GM18498 (cell line): ENCODE results near the gene ZDHHC12.

Experiments
- ATAC-seq: cut with Tn5 transposase; IDR thresholded peaks from one replicate; pipeline ENCODE4 v1.9.1; 2021; ENCODE audit warnings: mild to moderate bottlenecking, moderate library complexity; ENCODE audit not compliant: unreplicated experiment

Gene ZDHHC12, protein sequence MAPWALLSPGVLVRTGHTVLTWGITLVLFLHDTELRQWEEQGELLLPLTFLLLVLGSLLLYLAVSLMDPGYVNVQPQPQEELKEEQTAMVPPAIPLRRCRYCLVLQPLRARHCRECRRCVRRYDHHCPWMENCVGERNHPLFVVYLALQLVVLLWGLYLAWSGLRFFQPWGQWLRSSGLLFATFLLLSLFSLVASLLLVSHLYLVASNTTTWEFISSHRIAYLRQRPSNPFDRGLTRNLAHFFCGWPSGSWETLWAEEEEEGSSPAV

DNA sequence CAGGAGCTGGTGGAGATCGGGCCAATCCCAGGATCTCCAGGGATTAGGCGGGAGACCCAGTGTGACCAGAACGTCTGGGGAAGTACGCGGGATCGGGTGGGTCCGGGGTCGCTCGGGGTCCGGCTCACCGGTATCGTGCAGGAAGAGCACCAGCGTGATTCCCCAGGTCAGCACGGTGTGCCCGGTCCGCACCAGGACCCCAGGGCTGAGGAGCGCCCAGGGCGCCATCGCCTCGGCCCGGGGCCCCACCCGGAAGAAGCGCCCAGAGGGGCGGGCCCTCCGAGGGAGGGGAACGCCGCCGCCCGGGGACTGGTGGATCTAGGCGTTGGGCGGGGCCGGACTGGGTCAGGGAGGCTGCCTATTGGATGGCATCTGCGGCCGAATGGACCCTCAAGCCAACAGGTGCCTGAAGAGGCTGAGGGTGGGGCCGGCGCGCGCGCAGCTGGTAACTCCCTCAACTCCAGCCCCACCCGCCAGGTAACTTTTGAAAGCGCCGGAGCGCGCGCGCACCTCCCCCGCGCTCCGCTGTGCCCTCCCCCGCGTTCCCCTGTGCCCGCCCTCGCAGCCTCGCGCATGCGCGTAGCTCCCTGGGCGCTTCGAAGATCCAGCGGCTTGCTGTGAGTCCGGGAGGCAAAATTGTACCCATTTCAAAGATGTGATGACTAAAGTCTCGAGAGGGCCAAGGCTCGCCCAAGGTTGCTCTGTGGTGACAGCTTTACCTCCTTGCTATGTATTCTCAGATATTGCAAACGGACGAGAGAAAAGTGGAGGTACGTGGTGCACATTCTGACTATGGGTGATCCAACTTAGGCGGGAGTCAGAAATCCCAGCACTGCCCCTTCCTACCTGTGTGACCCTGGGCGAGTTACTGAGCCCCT lies at the start of gene ZDHHC12:
Gene ZDHHC12, minus strand, starts transcription at position 262 of the 878 bp plus-strand sequence. Its CDS starts 34 bp downstream, at position 228.
- peak; percentile 95 for ATAC-seq

DNA sequence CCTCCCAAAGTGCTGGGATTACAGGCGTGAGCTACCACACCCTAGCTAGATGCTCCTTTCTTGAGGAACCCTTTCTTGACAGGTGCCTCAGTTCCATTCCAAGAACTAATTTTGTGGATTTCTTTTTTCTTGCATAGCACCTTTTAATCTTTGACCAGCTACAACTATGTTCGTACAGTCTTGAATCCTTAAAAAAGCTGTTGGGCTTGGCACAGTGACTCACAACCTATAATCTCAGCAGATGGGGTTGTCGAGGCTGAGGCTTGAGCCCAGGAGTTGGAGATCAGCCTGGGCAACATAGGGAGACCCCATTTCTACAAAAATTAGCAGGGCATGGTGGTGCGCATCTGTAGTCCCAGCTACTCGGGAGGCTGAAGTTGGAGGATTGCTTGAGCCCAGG lies 49.1 kb upstream of the ZDHHC12 start:
- no peak for ATAC-seq

DNA sequence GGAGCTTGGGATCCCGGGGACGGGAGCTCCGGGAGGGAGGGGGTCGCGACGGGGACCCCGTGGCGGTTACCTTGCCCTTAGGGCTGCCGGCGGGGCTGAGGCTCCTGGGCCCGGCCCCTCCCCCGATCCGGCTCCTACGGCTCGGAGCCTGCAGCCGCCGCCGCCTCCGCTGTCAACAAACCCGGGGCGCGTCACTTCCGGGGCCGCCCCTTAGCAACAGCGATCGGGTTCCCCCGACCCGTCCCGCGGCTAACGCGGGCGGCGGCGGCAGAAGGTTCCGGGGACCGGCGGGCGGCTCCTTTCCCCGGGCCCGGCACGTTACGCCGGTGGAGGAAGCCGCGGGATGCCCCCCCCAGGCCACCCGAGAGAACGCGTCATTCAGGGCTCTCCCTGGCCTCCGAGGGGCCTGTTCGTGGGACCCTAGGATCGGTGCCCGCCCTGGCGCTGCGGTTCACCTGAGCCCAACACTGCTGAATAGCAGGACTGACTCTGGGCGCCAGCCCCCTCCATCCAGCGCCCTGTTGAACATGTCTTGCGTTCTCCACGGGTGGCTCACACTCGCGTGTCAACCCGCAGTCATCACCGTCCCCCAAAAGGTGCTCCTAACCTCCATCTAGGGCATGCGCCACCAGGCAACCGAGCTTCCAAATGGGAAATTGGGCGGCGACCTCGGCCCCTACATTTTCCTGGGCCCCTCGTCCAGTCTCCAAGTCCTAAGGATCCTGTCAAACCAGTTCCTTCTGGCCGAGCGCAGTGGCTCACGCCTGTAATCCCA lies 48.0 kb upstream of the ZDHHC12 start, which contains the start of gene ZER1:
Gene ZER1, minus strand, starts transcription at position 183 of the 775 bp plus-strand sequence. CDS start 16,362 bp downstream, outside the sequence.
- ATAC-seq: peak; percentile 93

DNA sequence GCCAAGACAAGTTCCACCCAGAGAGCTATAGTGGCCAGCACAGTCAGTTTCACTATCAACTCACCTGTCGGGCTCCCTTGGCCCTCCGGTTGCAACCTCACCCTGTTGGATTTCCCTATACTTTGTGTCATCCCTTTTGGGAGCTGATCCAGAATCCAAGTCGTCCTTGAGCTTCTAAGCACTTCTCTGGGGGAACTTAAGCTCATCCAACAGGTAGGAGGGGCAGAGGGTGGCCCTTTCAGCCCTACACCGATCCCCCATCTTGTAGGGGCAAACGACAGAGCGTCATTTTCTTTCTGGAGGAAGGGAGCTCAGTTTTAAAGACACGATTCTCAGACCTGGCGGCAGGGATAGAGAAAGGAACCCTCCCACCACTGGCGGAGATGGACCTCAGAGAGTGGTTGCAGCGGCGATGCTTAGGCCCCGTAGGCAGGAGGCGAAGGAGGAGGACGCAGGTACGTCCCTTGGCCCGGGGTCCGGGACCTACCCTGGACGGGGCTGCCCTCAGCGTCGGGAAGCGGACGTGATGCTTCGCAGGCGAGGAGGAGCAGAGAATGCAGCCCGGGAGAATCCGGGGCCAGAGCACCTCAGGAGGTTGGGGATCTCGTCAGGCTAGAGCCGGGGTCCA lies 47.3 kb upstream of the ZDHHC12 start:
- peak; percentile 35 for ATAC-seq

DNA sequence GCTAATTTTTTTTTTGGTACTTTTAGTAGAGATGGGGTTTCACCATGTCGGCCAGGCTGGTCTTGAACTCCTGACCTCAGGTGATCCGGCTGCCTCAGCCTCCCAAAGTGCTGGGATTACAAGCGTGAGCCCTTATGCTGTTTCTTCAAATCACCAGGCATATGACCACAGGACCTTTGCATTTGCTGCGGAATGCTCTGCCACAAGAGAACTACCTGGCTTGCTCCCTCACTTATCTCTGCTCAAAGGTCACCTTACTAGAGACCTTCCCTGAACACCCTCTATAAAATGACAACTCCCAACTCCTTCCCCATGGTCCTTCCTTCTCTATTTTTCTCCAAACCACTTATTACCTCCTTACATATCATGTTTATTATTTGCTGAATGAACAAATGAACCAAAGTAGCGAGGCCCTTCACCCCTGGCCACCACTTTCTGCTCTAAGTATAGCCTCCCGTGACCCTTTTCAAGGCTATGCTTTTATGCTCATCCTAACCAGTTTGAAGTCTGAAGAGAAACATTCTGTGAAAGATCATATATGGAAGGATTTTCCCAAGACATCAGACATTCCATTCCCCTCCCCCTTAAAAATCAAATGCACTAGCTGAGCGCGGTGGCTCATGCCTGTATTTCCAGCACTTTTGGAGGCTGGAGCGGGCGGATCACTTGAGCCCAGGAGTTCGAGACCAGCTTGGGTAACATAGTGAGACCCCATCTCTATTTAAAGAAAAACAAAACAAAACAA lies 46.5 kb upstream of the ZDHHC12 start:
- no peak for ATAC-seq

DNA sequence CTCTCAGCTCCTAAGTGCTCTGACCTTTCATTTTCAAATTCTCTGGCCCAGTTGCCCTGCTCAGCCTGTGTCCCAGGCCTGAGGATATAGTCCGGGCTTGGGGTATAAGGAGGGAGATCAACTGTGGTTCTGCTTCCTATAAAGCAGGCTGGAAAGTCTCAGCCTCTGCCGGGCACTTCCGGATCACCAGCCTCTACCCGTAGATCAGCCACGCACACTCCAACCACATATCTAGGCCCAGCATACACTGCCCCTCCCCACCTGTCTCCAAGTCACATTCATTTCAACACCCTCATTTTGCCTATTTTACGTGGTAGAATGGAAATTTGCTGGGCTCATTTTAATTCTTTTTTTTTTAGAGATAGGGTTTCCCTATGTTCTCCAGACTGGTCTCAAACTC lies 44.7 kb upstream of the ZDHHC12 start:
- ATAC-seq: no peak

DNA sequence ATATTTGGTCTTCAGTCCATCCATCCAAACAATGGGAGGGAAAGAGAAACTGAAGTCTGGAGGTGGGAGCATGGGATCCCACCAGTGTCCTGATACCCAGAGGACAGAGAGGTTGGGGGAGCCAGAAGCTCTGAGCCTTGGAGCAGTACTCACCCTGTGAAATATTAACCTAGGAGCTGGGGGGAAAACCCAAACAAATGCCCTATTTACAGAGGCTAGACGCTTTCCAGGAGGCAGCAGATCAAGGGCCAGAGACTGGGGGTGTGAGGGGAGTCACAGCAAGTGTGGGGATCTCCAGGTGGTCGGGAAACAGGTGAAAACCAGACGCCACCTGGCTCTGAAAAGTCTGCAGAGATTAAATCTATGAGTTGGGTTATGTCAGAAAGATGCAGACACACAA lies 41.6 kb upstream of the ZDHHC12 start:
- ATAC-seq: no peak

DNA sequence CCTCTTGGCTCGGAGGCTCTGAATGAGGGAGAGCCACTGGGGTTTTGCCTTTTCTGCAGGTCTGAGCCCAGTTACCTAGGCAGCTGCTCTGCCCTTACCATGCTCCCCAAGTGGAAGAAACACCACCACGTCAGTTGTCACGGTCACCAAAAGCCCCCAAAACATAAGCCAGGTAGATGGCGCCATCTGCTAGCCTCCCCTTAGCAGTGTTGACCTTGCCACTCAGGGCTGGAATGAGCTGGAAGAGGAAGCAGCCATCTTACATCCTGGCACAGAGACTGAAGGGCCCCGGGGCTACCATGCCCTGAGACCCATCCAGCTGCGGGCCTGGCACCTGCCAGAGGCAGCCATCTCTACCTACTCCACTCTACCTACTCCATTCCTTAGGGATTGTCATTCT lies 40.4 kb upstream of the ZDHHC12 start:
- no peak for ATAC-seq

DNA sequence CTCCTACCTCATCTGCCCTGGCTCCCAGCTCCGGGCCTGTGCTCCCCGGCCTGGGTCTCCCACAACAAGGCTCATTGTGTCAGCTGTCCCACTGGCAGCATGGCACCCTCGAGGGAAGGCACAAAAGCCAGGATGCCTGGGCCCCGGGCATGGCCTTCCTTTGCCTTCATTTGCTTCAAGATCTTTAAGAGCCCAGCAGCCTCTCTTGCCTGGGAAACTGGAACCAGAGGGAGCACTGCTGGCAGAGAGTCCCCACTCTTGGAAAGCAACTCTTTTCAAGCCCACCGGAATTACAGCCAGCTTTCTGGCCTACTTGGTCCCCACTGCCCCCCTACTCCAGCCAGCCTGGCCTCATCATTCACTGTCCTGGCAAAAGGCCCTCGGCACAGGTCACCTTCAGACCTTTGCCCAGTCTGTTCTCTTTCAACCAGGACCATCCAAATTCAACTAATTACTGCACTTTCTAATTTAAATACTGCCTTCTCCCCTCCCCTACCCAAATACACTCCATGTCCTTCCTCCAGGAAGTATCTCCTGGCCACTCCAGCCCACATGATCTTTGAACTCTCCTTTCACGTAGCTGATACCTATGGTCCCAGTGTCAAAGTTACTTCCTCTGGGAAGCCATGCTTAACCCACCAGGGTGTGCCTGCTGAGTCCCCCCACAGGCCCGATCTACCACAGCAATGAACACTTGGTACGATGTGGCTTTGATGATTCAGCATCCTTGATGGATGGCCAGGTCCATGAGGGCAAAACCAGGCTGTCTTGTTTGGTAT lies 38.9 kb upstream of the ZDHHC12 start:
- no peak for ATAC-seq

DNA sequence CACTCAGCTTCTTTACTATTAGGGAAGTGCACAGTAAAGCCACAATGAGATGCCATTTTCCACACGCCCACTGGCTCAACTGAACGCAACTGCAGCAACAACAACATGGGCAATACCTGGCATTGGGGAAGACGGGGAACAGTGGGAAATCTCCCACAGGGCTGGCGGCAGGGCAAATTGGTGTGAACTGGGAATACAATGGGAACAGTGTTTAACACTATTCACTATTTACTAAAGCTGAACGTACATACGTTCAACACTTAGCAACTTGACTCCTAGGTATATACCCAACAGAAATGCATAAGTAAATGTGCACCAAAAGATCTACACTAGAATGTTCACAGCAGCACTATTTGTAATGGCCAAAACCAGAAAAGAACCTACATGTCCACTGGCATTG lies 33.7 kb upstream of the ZDHHC12 start:
- ATAC-seq: no peak

DNA sequence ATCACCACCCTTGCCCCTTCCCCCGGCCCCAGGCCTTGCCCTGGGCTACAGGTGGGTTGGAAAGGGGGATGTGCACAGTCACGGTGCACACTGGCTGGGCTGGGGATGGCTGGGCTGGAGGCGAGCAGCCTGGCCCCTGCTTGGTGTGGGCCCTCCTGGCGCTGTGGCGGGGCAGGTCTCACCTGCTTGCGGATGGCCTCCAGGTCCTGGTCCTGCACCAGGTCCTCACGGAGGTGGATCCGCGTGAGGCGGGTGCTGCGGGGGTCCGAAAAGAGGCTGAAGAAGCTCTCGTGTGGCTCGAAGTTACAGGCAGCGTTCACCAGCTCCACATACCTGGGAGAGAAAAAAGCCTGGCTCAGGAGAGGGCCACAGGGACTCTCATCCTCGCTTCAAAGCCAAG lies 29.7 kb upstream of the ZDHHC12 start:
- no peak for ATAC-seq

DNA sequence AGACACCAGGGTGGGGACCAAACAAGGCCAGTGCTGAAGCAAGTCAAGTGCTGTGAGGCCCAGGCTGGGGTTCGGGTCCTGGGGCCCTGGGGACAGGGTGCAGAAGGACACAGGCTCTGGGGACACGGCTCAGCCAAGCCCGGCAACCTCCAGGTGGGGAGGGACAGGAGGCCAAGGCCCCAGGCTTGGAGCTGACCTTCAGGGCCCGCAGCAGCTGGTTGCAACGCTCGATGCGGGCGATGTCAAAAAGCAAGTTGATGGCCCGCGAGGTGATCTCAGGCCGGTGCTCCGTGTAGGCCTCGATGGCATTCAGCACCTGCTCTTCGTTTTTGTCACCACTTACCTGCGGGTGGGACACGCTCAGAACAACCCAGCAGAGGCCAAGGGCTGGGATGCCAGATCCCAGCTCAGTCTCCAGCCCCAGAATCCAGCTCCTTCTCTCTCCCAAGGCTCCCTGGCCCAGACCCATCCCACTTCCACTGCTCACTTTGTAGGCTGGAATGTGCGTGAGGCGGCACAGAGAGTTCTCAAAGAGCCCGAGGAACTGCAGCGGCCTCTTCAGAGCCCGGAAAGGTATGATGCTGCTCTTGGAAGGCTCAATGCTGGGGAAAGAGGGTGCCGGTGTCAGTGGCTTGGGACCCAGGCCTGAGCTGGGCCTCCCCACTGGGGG lies 27.1 kb upstream of the ZDHHC12 start:
- no peak for ATAC-seq

DNA sequence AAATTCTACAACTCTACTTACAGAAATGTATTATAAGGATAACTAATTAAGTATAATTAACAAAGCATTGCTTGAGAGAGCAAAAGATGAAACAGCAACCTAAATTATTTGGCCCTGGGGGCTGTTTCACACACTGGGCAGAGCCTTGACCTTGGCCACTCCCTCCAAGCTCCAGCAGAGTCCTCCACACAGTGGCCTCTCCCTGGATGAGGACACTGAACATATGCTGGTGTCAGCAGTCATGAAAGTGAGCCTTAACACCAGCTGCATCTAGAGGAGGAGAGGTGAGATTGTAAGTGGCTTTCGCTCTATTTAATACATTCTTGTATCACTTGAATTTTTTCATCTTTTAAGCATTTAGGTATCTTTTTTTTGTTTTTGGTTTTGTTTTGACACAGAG lies 23.3 kb upstream of the ZDHHC12 start:
- no peak for ATAC-seq

DNA sequence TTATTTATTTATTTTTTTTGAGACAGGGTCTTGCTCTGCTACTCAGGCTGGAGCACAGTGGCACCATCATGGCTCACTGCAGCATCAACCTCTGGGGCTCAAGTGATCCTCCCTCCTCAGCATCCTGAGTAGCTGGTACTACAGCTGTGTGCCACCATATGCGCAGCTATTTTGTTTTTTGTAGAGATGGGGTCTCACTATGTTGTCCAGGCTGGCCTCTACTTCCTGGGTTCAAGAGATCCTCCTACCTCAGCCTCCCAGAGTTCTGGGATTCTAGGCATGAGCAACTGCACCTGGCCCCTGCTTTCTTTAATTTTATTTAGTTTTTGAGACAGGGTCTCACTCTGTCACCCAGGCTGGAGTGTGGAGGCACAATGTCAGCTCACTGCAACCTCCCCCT lies 19.5 kb upstream of the ZDHHC12 start:
- ATAC-seq: no peak

DNA sequence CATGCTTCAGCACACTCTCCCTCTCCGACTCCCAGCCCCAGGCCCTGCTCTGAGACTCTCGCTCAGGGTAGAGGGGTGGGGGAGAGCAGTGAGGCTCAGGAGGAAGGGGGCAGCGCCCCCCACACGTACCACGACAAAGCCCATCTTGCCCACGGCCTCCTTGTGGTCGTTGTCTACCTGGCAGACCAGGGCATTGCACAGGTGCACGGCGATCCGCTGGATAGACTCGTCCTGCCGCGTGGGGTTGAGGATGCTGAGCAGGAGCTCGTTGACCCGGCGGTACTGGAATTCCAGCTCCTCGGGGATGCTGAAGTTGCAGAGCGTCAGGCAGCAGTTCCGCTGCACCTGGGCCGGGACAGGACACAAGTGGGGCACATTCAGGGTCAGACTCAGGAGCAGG lies 18.5 kb upstream of the ZDHHC12 start:
- ATAC-seq: no peak

DNA sequence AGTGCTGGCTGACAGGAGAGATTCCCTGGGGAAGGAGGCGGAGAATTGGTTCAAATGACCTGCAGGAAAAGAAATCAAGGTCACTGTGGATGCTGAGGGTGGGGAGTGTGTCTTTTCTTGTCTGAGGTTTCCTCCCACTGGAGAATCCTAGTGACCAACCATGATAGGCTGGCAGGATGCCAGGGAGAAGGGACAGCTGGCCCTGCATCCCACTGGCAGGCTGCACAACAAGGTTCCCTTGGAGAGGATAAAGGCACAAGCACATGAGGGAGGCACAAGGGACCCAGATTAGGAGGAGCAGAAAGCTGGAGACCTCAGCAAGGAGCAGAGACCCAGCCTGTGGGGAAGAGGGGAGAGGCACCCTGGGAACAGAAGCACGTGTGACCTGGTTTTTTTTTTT lies 11.4 kb upstream of the ZDHHC12 start:
- no peak for ATAC-seq

DNA sequence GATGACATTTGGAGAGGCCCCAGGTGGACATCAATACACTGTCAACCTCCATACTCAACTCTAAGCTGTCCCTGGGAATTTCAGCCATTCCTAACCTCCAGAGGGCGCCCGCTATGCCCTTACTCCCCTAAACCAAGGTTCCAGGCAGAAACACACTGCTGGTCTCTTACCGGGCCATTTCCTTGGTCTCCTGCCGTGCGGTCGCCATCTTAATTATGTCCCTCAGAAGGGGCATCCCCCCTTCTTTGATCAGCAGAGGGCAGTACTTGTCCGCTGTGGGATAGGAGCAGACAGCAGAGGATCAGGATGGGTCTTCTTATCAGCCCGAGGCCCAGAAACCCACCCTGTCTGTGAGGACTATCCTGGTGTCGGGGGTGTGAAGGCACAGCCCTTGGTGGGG lies 9.3 kb upstream of the ZDHHC12 start:
- no peak for ATAC-seq

DNA sequence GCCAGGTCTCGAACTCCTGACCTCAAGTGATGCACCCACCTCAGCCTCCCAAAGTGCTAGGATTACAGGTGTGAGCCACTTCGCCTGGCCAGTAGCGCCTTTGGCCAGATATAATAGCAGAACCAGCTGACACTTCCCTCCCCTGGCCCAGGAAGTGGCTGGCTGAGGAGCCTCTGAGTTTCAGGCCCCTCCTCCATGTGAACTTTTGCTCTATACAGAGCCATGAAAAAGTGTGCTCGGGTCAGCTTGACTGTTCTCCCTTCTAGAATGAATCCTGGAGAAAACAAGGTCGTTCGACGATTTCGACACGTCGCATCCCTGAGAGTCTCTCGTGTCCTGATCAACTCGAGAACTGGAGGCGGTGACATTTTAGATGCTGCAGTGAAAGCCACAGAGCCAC lies 8.6 kb upstream of the ZDHHC12 start:
- ATAC-seq: no peak

DNA sequence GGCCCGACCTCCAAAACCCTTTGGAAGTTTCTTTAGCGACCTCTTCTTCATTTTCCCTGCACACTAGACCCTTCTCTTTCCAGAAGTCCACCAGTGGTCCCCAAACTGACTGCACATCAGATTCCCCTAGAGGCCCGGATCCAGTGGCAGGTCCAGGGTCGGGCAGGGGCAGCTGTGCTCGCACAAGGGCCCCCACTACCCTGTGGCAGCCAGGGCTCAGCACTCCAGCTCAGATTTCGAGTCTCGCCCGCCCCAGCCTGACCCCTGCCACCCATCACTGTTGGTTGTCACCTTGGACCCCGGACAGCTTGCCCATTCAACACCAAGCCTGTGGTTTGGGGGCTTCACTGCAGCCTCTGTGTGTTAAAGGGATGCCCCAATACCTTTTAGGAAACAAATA lies 7.8 kb upstream of the ZDHHC12 start:
- ATAC-seq: no peak
